ENCODE data around the gene SYTL3. TPM values are rescaled to one million over a fixed set of nuclear protein-coding genes. Genes with fewer than 3 reads are reported as not detected.
A peak's percentile ranks its signal among the peaks of the same experiment; 100 is the strongest.
"Not testable (repeated sequence)": the region's sequence is repeated elsewhere in the genome, so short reads cannot be mapped to it uniquely, and the experiment has no call there.

The SYTL3 gene
- total RNA-seq, 6 donors from 2014 or later, result 10.3 to 28.3 (median 20.0) TPM

GRCh38 chr6:158791274-158791855 is 141.5 kb downstream of the SYTL3 start:
- no peak for ATAC-seq (ENCODE audit: low FRiP score in 2 of 2)
- no peak for TF ChIP-seq POLR2A (IDR thresholded peaks at IDR 0.05)
- no peak for TF ChIP-seq CTCF (IDR thresholded peaks at IDR 0.05)
- peaks cover 7 to 31% (median 19%) of the 10 kb centered on the region in 4 donors for H3K36me3 ChIP-seq
- H3K9me3 ChIP-seq, result no peaks in the 10 kb centered on the region
- DNase-seq, result peak in 1 of 2 donors; percentile 20
- no peak overlapping the region for H3K27ac ChIP-seq
- no peak overlapping the region for H3K4me3 ChIP-seq
- no peaks in the 10 kb centered on the region for H3K27me3 ChIP-seq
- H3K4me1 ChIP-seq, result peaks cover 8 to 48% (median 22%) of the 10 kb centered on the region in 4 donors
- 77 to 79% methylated on average over 7 of the region's 7 CpGs for WGBS, 2 donors

GRCh38 chr6:158792505-158792904 is 142.7 kb downstream of the SYTL3 start:
- not testable (repeated sequence) for DNase-seq

GRCh38 chr6:158793432-158793831 is 143.6 kb downstream of the SYTL3 start:
- DNase-seq, result peak in 1 of 2 donors; percentile 21
- Histone ChIP-seq H3K27ac (no peak overlapping the region), H3K4me3 (no peak overlapping the region), H3K4me1 (peaks cover 23 to 69% (median 37%) of the 10 kb centered on the region in 4 donors), H3K36me3 (peaks cover 0 to 11% (median 2%) of the 10 kb centered on the region in 4 donors), H3K27me3 (no peaks in the 10 kb centered on the region), H3K9me3 (no peaks in the 10 kb centered on the region)
- TF ChIP-seq POLR2A (IDR thresholded peaks at IDR 0.05), result no peak
- TF ChIP-seq CTCF (IDR thresholded peaks at IDR 0.05), result peak in 4 of 6 experiments; percentile 21 to 33 (median 30)
- 17 to 54% methylated on average over 1 of the region's 1 CpG for WGBS, 2 donors
- ATAC-seq (ENCODE audit: low FRiP score in 2 of 2), result peak in 1 of 2 donors; percentile 40

More at GRCh38 chr6:158792505-158792904, 142.7 kb downstream of the SYTL3 start:
- WGBS, 2 donors, result 83 to 88% methylated on average over 10 of the region's 10 CpGs
- not testable (repeated sequence) for H3K27me3 ChIP-seq; ATAC-seq (ENCODE audit: low FRiP score in 2 of 2); H3K9me3 ChIP-seq; H3K4me3 ChIP-seq; H3K27ac ChIP-seq
- H3K4me1 ChIP-seq, result peaks cover 14 to 60% (median 28%) of the 10 kb centered on the region in 4 donors
- peaks cover 7 to 20% (median 10%) of the 10 kb centered on the region in 4 donors for H3K36me3 ChIP-seq

- WGBS, 2 donors, result 68 to 74% methylated on average over 3 to 5 of the region's 5 CpGs
- DNase-seq (peak in 1 of 2 donors; percentile 14), ATAC-seq (ENCODE audit: low FRiP score in 2 of 2) (no peak)
- peaks cover 37 to 81% (median 55%) of the 10 kb centered on the region in 4 donors for H3K4me1 ChIP-seq
- peak overlapping the region in 2 of 4 donors; percentile 9 to 28 for H3K27ac ChIP-seq
- peaks cover 0 to 3% (median 0%) of the 10 kb centered on the region in 4 donors for H3K36me3 ChIP-seq
- no peaks in the 10 kb centered on the region for H3K9me3 ChIP-seq
- H3K4me3 ChIP-seq, result no peak overlapping the region
- TF ChIP-seq CTCF (IDR thresholded peaks at IDR 0.05), result no peak
- no peak for TF ChIP-seq POLR2AphosphoS5 (IDR thresholded peaks at IDR 0.05)
- no peak for TF ChIP-seq EP300 (IDR thresholded peaks at IDR 0.05)
- no peaks in the 10 kb centered on the region for H3K27me3 ChIP-seq
Observed at GRCh38 chr6:158795516-158795915, 145.7 kb downstream of the SYTL3 start.

GRCh38 chr6:158796353-158796752 is 146.5 kb downstream of the SYTL3 start:
- Histone ChIP-seq H3K4me1 (peaks cover 37 to 84% (median 55%) of the 10 kb centered on the region in 4 donors), H3K27me3 (no peaks in the 10 kb centered on the region), H3K9me3 (no peaks in the 10 kb centered on the region), H3K4me3 (no peak overlapping the region), H3K36me3 (peaks cover 0 to 3% (median 0%) of the 10 kb centered on the region in 4 donors), H3K27ac (peak overlapping the region in 3 of 4 donors; percentile 9 to 28 (median 11))
- TF ChIP-seq POLR2A (IDR thresholded peaks at IDR 0.05) (no peak), CTCF (IDR thresholded peaks at IDR 0.05) (no peak), POLR2AphosphoS5 (IDR thresholded peaks at IDR 0.05) (no peak), EP300 (IDR thresholded peaks at IDR 0.05) (no peak)
- no peak for ATAC-seq (ENCODE audit: low FRiP score in 2 of 2)
- 84 to 97% methylated on average over 3 of the region's 3 CpGs for WGBS, 2 donors
- DNase-seq, result peak in 1 of 2 donors; percentile 30

Data from upper lobe of left lung (tissue), 6 donors.